GM13976 (cell line): ENCODE results near the gene TUBE1.

ENCODE experiments used
- DNase-seq: peaks from one replicate; pipeline ENCODE4 v3.0.0; 2012; ENCODE audit warnings: low spot score
- CTCF ChIP-seq: IDR thresholded peaks from 2 replicates; pipeline ENCODE4 v1.5.1; 2012; ENCODE audit warnings: borderline replicate concordance, mild to moderate bottlenecking; ENCODE audit not compliant: insufficient read depth; ENCODE audit errors: extremely low read depth, missing control alignments, control extremely low read depth
- in situ Hi-C: fragments of 300-500 bp; cut with MboI; formaldehyde crosslinking; loops from one replicate; pipeline ENCODE4 v1.12.0; 2022; ENCODE audit warnings: low sequenced_read_pairs, mixed read lengths, inconsistent platforms; ENCODE audit not compliant: unreplicated experiment

TUBE1 gene

GRCh38 chr6:112026933-112027332, 60.3 kb downstream of the TUBE1 start:
- in situ Hi-C loops, result loop anchor here (25.0 kb wide), 1 partner anchor 765 kb away; a partner anchor contains a TSS
- no peak for TF ChIP-seq CTCF
- DNase-seq, result no peak

GRCh38 chr6:112024464-112024863, 62.8 kb downstream of the TUBE1 start:
- no peak for DNase-seq
- TF ChIP-seq CTCF, result no peak
- in situ Hi-C loops, result loop anchor here (25.0 kb wide), 1 partner anchor 987 kb away; no protein-coding TSS in a partner anchor

GRCh38 chr6:112022749-112023148, 64.5 kb downstream of the TUBE1 start:
- DNase-seq, result no peak
- TF ChIP-seq CTCF, result no peak
- in situ Hi-C loops, result loop anchor here (25.0 kb wide), 1 partner anchor 985 kb away; no protein-coding TSS in a partner anchor

- TF ChIP-seq CTCF, result no peak
- in situ Hi-C loops, result loop anchor here (25.0 kb wide), 1 partner anchor 984 kb away; no protein-coding TSS in a partner anchor
- no peak for DNase-seq
Measured at GRCh38 chr6:112021691-112022310, 65.5 kb downstream of the TUBE1 start.
